Panc1 (cell line): ENCODE data around the gene PLB1. TPM values are rescaled to one million over a fixed set of nuclear protein-coding genes. Genes with fewer than 3 reads are reported as not detected.

Experiments used
- ATAC-seq: fragments of 200-7000 bp; cut with Tn5 transposase; 2 replicates; pipeline ENCODE4 v1.9.1; 2020; ENCODE audit warnings: mild to moderate bottlenecking, moderate library complexity
- BruUV-seq: library from RNA; stranded (reverse); fragments of 400-500 nt; replicated peaks from 2 replicates; lab custom pipeline; 2021; lab: Mats Ljungman, UMichigan
- CTCF ChIA-PET: fragments of 300-600 bp; sonication (Branson Sonifier 250); formaldehyde crosslinking; loops from one replicate; lab custom pipeline; 2022; ENCODE audit warnings: antibody characterized with exemption; lab: Charles Lee
- POLR2A ChIA-PET: fragments of 300-600 bp; sonication (Branson Sonifier 250); formaldehyde crosslinking; loops from one replicate; lab custom pipeline; 2022; ENCODE audit warnings: antibody characterized with exemption; lab: Charles Lee
- DNase-seq: peaks from one replicate; pipeline ENCODE4 v3.0.0-alpha.2; 2010; ENCODE audit warnings: low read depth, low spot score
- H3K27ac ChIP-seq: 2 replicates; pipeline ENCODE4 v1.5.1; 2011; ENCODE audit warnings: mild to moderate bottlenecking, low read length, inconsistent platforms
- H3K27me3 ChIP-seq: fragments of 200-500 bp; sonication (Bioruptor generic); 2 replicates; pipeline ENCODE4 v1.6.0; 2014; ENCODE audit warnings: low read length, inconsistent platforms; ENCODE audit not compliant: control insufficient read depth, insufficient read depth
- H3K36me3 ChIP-seq: fragments of 200-500 bp; sonication (Bioruptor generic); 2 replicates; pipeline ENCODE4 v1.5.1; 2014; ENCODE audit warnings: inconsistent platforms, mild to moderate bottlenecking, low read length, moderate library complexity; ENCODE audit not compliant: control insufficient read depth, insufficient read depth
- H3K4me1 ChIP-seq: 2 replicates; pipeline ENCODE4 v1.5.1; 2011; ENCODE audit warnings: inconsistent platforms, mild to moderate bottlenecking, low read length, moderate library complexity; ENCODE audit not compliant: control insufficient read depth, insufficient read depth
- H3K4me3 ChIP-seq, 2 experiments: 2 replicates each; pipeline ENCODE4 v1.5.1; 2011 to 2012; ENCODE audit warnings: low read depth in 2 of 2, low read length in 2 of 2, mild to moderate bottlenecking in 2 of 2, inconsistent platforms in 1 of 2, moderate library complexity in 1 of 2
- H3K9me3 ChIP-seq: fragments of 200-500 bp; sonication (Bioruptor generic); 2 replicates; pipeline ENCODE4 v1.5.1; 2014; ENCODE audit warnings: low read depth, mild to moderate bottlenecking, inconsistent platforms, low read length, moderate library complexity; ENCODE audit not compliant: control insufficient read depth, insufficient read depth
- CTCF ChIP-seq: fragments of 450-650 bp; IDR thresholded peaks from 2 replicates; pipeline ENCODE4 v1.5.1; 2017; ENCODE audit warnings: mild to moderate bottlenecking
- POLR2AphosphoS5 ChIP-seq: IDR thresholded peaks from 2 replicates; pipeline ENCODE4 v1.6.1; 2012; ENCODE audit warnings: mild to moderate bottlenecking, low read depth, low read length, moderate library complexity
- REST ChIP-seq, 2 experiments: IDR thresholded peaks; 2 replicates each; pipeline ENCODE4 v1.6.1; 2011 to 2012; ENCODE audit warnings: low read depth in 2 of 2, control low read depth in 1 of 2, low read length in 1 of 2, mild to moderate bottlenecking in 1 of 2, moderate library complexity in 1 of 2; ENCODE audit not compliant: insufficient read depth in 1 of 2
- SIN3A ChIP-seq: IDR thresholded peaks from 2 replicates; pipeline ENCODE4 v1.6.1; 2012; ENCODE audit warnings: low read depth, mild to moderate bottlenecking, low read length, moderate library complexity, borderline replicate concordance; ENCODE audit not compliant: insufficient read depth
- TCF7L2 ChIP-seq: IDR thresholded peaks from 2 replicates; pipeline ENCODE4 v1.6.1; 2011; ENCODE audit warnings: mild to moderate bottlenecking, low read depth, low read length, inconsistent platforms
- in situ Hi-C: cut with HindIII; loops from 2 replicates; pipeline ENCODE4 v1.10.0; 2016; ENCODE audit warnings: low sequenced_read_pairs, low pct_unique_long_range_greater_than_20kb
- intact Hi-C: fragments of 100-400 bp; cut with micrococcal nuclease; formaldehyde crosslinking; loops from one replicate; pipeline ENCODE4 v1.10.0; 2022; ENCODE audit not compliant: unreplicated experiment
- total RNA-seq: library from RNA; stranded (reverse); gene quantifications from one replicate; pipeline ENCODE4 v1.2.1, GENCODE V29; 2021; ENCODE audit not compliant: unreplicated experiment

PLB1 gene
- total RNA-seq, 1 experiment from 2014 or later, result 0.80 TPM

GRCh38 chr2:28527196-28527595 lies 31.3 kb downstream of the PLB1 start:
- H3K27ac ChIP-seq, result no peak overlapping the region
- TF ChIP-seq CTCF, result no peak
- TF ChIP-seq TCF7L2, result no peak
- TF ChIP-seq POLR2AphosphoS5, result no peak
- TF ChIP-seq REST (IDR thresholded peaks at IDR 0.05; ENCODE audit: insufficient read depth in 1 of 2, low read depth in 2 of 2, low read length in 1 of 2), result no peak
- no peak for TF ChIP-seq SIN3A
- POLR2A ChIA-PET, result no interaction called here
- no peaks in the 10 kb centered on the region; the same call in 1 of the 2 replicates for H3K4me1 ChIP-seq
- DNase-seq (no peak), ATAC-seq (no peak)
- in situ Hi-C loops, result no loop called here
- no peak overlapping the region for H3K4me3 ChIP-seq
- intact Hi-C loops, result no loop called here
- no peaks in the 10 kb centered on the region for H3K9me3 ChIP-seq
- no TSS peak for BruUV-seq
- CTCF ChIA-PET, result no interaction called here
- H3K27me3 ChIP-seq, result peaks cover 4% of the 10 kb centered on the region
- H3K36me3 ChIP-seq, result no peaks in the 10 kb centered on the region

- ATAC-seq, result no peak
- CTCF ChIA-PET, result no interaction called here
- POLR2A ChIA-PET, result no interaction called here
- Histone ChIP-seq H3K4me1 (no peaks in the 10 kb centered on the region; the same call in 1 of the 2 replicates), H3K4me3 (no peak overlapping the region), H3K9me3 (no peaks in the 10 kb centered on the region), H3K27me3 (peaks cover 4% of the 10 kb centered on the region), H3K27ac (no peak overlapping the region), H3K36me3 (no peaks in the 10 kb centered on the region)
- intact Hi-C loops, result no loop called here
- in situ Hi-C loops, result no loop called here
- DNase-seq, result no peak
- TF ChIP-seq TCF7L2 (no peak), SIN3A (no peak), REST (IDR thresholded peaks at IDR 0.05; ENCODE audit: insufficient read depth in 1 of 2, low read depth in 2 of 2, low read length in 1 of 2) (no peak), POLR2AphosphoS5 (no peak), CTCF (no peak)
- no TSS peak for BruUV-seq
These were observed 32.3 kb downstream of the PLB1 start for GRCh38 chr2:28528206-28528605.
